Aorta (tissue), 5 donors: ENCODE data around the gene INPP4A. TPM values are rescaled to one million over a fixed set of nuclear protein-coding genes. Genes with fewer than 3 reads are reported as not detected.

ENCODE experiments used
- ATAC-seq: fragments of 200-7000 bp; cut with Tn5 transposase; one replicate; pipeline ENCODE4 v1.9.1; 2022; ENCODE audit warnings: moderate library complexity; ENCODE audit not compliant: low FRiP score
- DNase-seq, 2 donors: peaks; one replicate each; pipeline ENCODE4 v3.0.0-alpha.2; 2020
- H3K27ac ChIP-seq, 2 donors: one replicate each; pipeline ENCODE4 v1.5.1; 2013; ENCODE audit warnings: low read length in 2 of 2, mild to moderate bottlenecking in 2 of 2, moderate library complexity in 2 of 2, control low read depth in 1 of 2, inconsistent platforms in 1 of 2, low read depth in 1 of 2
- H3K27me3 ChIP-seq, 2 donors: one replicate each; pipeline ENCODE4 v1.6.1; 2013; ENCODE audit warnings: control low read depth in 1 of 2, low read length in 1 of 2, mild to moderate bottlenecking in 1 of 2, moderate library complexity in 1 of 2; ENCODE audit not compliant: insufficient read depth in 2 of 2, control insufficient read depth in 1 of 2
- H3K36me3 ChIP-seq, 2 donors: one replicate each; pipeline ENCODE4 v1.6.1; 2013; ENCODE audit warnings: control low read depth in 1 of 2, low read length in 1 of 2, mild to moderate bottlenecking in 1 of 2; ENCODE audit not compliant: insufficient read depth in 2 of 2, control insufficient read depth in 1 of 2
- H3K4me1 ChIP-seq, 2 donors: one replicate each; pipeline ENCODE4 v1.6.1; 2013; ENCODE audit warnings: low read length in 2 of 2, control low read depth in 1 of 2, mild to moderate bottlenecking in 1 of 2, moderate library complexity in 1 of 2; ENCODE audit not compliant: insufficient read depth in 2 of 2, control insufficient read depth in 1 of 2
- H3K4me3 ChIP-seq, 2 donors: one replicate each; pipeline ENCODE4 v1.5.1; 2013; ENCODE audit warnings: low read length in 2 of 2, control low read depth in 1 of 2, mild to moderate bottlenecking in 1 of 2
- H3K9me3 ChIP-seq: one replicate; pipeline ENCODE4 v1.6.1; 2013; ENCODE audit warnings: mild to moderate bottlenecking, low read length; ENCODE audit not compliant: control insufficient read depth
- WGBS, 2 donors: extraction: QIAGEN DNeasy Blood & Tissue Kit; methylation state at CpG; one replicate each; pipeline ENCODE4 v1.1.7; 2013; 5-methylcytosine and 5-hydroxymethylcytosine counted together
- intact Hi-C, 2 donors: fragments of 100-400 bp; cut with DNase I; formaldehyde crosslinking; loops; one replicate each; pipeline versions ENCODE4 v1.14.2 to v1.15.0; 2022
- polyA plus RNA-seq, 2 donors: library from polyadenylated mRNA; stranded (reverse); fragments of 200-250 nt; gene quantifications; one replicate each; pipeline ENCODE4 v1.2.3, GENCODE V29; 2013
- total RNA-seq, 2 donors: library from RNA; stranded (reverse); fragmentation: NEBNext Ultra II Directional; extraction: Animal tissue kit (Norgen Biotek cat#: 25700); gene quantifications; one replicate each; pipeline ENCODE4 v1.2.1, GENCODE V29; 2021
- donor health status: healthy with polysubstance abuse.
- donor health status: Bipolar disorder and iron deficiency.
- donor health status: DM: no; HTN: no; CAD: no.
- donor health status: DM: no; HTN: no; CAD: no.
- donor health status: DM: yes; HTN: yes; CAD: no.

INPP4A gene
- total and polyA plus RNA-seq, 4 donors = 2.9 to 43.4 (median 21.4) TPM

DNA sequence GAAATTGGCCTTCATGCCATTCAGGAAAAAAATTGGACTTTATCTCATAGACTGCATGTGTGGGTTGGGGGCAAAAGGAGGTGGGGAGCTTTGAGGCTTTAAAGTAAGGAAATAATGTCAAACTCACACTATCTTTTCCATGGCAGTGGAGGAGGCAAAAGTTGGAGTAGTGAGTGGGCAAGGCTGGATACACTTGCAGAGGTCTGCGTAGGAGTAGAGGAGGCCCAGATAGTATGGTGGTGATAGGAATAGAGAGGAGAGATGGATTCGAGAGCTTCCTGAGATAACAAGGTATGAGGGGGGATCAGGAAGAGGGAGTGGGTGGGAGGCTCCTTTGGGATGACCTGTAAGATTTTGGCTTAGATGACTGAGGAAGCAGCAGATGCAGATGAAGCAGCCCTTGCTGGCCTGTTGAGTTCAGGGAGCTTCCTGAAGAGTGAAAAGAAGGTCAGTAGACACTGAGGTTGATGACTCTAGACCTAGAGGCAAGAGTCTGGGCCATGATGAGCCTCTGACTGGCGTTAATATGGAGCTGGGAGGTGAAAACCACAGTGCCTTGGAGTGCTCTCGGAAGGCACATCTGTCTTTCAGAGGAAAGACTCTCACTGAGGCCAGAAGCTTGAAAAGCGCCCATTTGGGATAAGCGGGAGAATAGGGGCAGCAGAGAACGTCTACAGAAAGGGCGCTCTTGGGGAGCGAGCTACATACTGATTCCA lies 169.5 kb downstream of the INPP4A start:
- H3K4me1 ChIP-seq = peaks cover 0 to 14% of the 10 kb centered on the region in 2 donors
- H3K9me3 ChIP-seq = no peaks in the 10 kb centered on the region
- ATAC-seq = no peak
- WGBS, 2 donors = 92 to 95% methylated on average over 9 of the region's 9 CpGs
- no peak overlapping the region for H3K4me3 ChIP-seq
- no peak for DNase-seq
- peaks cover 8 to 9% of the 10 kb centered on the region in 2 donors for H3K36me3 ChIP-seq
- no peak overlapping the region for H3K27ac ChIP-seq
- intact Hi-C loops = no loop called here
- no peaks in the 10 kb centered on the region for H3K27me3 ChIP-seq

DNA sequence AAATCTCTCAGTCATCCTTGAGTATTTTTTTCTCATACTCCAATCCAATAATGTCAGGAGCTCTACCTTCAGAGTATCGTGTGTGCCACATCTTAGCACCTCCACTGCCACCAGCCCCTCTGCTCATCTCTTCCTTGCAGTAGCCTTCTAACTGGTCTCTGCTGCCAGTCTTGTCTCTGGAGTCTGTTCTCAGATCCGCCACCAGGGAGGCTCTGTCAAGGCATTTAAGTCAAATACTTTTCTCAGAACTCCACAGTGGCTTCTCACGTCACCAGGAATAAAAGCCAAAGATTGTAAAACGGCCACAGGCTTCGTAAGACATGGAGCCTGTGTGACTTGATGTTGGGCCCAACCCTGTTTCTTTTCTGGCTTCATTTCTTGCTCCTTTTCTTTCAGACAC lies 170.8 kb downstream of the INPP4A start:
- Histone ChIP-seq H3K27me3 (no peaks in the 10 kb centered on the region), H3K27ac (no peak overlapping the region), H3K4me1 (peaks cover 0 to 2% of the 10 kb centered on the region in 2 donors), H3K4me3 (no peak overlapping the region), H3K36me3 (peaks cover 8 to 9% of the 10 kb centered on the region in 2 donors), H3K9me3 (no peaks in the 10 kb centered on the region)
- no peak for ATAC-seq
- 73 to 82% methylated on average over 5 of the region's 5 CpGs for WGBS, 2 donors
- no peak for DNase-seq
- intact Hi-C loops = no loop called here

DNA sequence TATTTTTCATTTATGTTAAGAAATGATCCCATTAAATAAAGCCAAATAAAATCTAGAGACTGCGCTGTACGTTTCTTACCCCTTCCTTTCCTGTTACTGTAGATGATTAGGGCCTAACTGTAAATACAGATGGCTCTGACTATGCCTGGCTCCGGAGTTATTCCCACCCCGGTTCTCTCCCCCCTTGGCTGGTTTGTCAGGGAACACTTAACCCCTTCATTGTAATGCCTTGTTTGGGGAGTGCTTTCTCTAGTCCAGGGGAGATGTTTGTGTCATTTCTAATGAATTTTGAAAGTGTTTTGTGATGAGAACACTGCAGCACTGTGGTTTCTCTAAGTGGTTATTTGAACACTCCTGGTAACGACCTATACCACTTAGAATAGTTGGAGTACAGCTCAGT lies 172.5 kb downstream of the INPP4A start:
- intact Hi-C loops = no loop called here
- ATAC-seq = no peak
- Histone ChIP-seq H3K4me3 (no peak overlapping the region), H3K27ac (no peak overlapping the region), H3K9me3 (no peaks in the 10 kb centered on the region), H3K36me3 (peaks cover 8 to 12% of the 10 kb centered on the region in 2 donors), H3K27me3 (no peaks in the 10 kb centered on the region), H3K4me1 (no peaks in the 10 kb centered on the region)
- DNase-seq = no peak
- 50 to 52% methylated on average over 5 of the region's 5 CpGs for WGBS, 2 donors

DNA sequence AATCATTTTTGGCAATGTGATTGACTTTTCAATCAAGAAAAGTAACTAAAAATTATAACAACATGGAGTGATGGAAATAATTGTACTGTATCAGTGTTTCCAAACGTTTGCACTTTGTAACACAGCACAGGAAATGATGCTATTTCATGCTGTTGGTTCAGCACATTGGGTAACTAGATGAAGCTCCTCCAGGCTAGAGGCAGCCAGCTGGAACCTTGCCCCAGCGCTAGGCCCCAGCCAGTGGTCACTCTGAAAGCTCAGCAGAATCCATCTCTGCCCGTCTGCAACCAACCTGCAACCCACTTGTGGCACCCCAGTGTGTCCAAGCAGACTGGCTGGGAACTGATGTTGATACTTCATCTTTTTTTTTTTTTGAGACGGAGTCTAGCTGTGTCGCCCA lies 179.0 kb downstream of the INPP4A start:
- DNase-seq (peak; percentile 80 to 85), ATAC-seq (peak; percentile 69)
- H3K4me1 ChIP-seq = no peaks in the 10 kb centered on the region
- H3K27ac ChIP-seq = no peak overlapping the region
- WGBS, 2 donors = 73 to 78% methylated on average over 5 of the region's 5 CpGs
- no peaks in the 10 kb centered on the region for H3K27me3 ChIP-seq
- intact Hi-C loops = no loop called here
- H3K36me3 ChIP-seq = peaks cover 0 to 3% of the 10 kb centered on the region in 2 donors
- H3K4me3 ChIP-seq = no peak overlapping the region
- H3K9me3 ChIP-seq = no peaks in the 10 kb centered on the region

DNA sequence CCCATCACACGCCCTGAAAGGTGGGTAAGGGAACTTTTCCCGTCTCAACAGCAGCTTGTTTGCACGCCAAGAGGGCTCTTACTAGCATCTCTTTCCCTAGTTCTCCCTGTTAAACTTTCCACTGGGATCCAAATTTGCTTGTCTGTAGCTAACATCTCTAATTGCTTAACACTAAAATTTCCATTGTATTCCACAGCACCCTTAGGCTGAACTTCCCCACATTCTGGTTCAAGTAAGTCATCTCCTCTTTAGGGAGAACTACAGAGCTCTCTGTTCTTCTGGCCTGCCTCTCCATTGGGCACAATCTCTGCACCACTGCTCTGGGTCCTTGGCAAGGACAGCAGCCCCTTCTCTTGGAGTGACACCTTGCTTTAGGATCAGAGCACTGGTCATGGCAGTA lies 187.7 kb downstream of the INPP4A start:
- Histone ChIP-seq H3K4me1 (no peaks in the 10 kb centered on the region), H3K4me3 (no peak overlapping the region), H3K9me3 (no peaks in the 10 kb centered on the region), H3K27ac (no peak overlapping the region), H3K36me3 (peaks cover 4 to 6% of the 10 kb centered on the region in 2 donors), H3K27me3 (no peaks in the 10 kb centered on the region)
- no peak for DNase-seq
- no peak for ATAC-seq
- intact Hi-C loops = no loop called here
- WGBS, 2 donors = 82 to 87% methylated on average over 3 of the region's 3 CpGs

DNA sequence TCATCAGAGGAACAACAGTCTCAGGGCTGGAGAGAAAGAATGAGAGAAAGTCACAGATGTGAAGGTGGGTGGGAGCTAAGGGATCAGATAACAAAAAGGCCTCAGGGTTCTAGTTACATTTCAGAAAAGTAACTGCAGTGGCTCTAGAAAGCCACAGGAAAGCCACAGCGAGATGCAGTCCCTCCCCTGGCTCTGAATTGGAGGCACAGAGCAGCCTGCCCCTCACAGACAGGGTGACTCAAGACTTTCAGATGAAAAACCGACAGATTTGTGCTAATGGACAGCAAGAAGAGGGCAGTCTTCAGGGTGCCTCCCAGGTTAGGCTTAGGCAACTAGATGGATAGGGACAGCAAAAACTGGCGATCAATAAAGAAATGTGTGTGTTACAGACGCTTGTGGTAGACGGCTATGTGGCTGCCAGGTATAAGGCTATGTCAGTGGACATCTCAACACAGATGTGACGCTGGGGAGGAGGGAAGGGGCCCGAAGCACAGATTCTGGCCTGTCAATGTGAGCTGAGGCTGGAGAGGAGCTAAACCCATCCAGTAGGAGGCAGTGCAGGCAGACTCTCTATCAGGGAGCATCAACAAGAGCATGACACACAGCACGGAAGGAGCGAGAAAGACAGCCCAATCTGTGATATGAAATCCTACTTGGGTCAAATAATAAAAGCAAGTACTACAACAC lies 189.9 kb downstream of the INPP4A start:
- no peaks in the 10 kb centered on the region for H3K27me3 ChIP-seq
- ATAC-seq = no peak
- no peak overlapping the region for H3K4me3 ChIP-seq
- H3K4me1 ChIP-seq = no peaks in the 10 kb centered on the region
- H3K36me3 ChIP-seq = peaks cover 4 to 6% of the 10 kb centered on the region in 2 donors
- intact Hi-C loops = no loop called here
- no peak for DNase-seq
- no peaks in the 10 kb centered on the region for H3K9me3 ChIP-seq
- 74% methylated on average over 9 of the region's 9 CpGs for WGBS, 2 donors
- H3K27ac ChIP-seq = no peak overlapping the region

DNA sequence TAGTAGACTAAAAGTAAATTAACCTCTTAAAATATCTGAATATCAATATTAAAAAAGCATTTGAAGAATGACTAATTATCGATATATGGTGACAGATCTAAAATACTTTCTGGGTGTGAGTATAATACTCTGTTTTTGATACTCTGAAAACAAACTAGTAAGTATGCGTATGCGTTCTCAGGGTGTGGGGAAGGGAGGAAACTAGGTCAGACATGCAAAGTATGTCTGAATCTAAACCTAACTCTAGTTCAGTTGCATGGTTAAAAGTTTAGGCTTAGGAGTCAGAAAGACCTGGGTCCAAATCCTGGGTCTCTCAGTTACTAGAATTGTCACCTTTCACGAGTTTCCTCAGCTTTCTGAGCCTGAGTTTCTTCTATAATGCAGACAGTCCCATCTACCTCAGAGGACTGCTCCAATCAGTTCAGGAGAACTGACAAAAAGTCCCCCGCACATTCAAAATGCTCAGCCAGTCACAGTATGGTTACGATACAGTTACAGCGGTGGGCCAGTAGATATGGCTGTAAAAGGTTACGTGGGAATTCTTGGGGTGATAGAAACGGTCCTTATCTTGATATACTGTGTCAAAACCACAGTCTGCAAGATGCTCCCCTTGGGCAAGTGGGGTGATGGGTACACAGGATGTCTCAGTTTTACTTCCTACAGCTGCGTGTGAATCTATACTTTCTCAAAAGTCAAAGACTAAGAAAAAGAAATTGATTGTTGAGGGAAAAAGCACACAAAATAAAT lies 192.9 kb downstream of the INPP4A start:
- intact Hi-C loops = no loop called here
- no peaks in the 10 kb centered on the region for H3K9me3 ChIP-seq
- no peak for DNase-seq
- H3K27ac ChIP-seq = no peak overlapping the region
- no peaks in the 10 kb centered on the region for H3K4me1 ChIP-seq
- no peaks in the 10 kb centered on the region for H3K27me3 ChIP-seq
- H3K4me3 ChIP-seq = no peak overlapping the region
- ATAC-seq = no peak
- H3K36me3 ChIP-seq = peaks cover 4 to 6% of the 10 kb centered on the region in 2 donors
- WGBS, 2 donors = 83 to 84% methylated on average over 10 of the region's 10 CpGs

DNA sequence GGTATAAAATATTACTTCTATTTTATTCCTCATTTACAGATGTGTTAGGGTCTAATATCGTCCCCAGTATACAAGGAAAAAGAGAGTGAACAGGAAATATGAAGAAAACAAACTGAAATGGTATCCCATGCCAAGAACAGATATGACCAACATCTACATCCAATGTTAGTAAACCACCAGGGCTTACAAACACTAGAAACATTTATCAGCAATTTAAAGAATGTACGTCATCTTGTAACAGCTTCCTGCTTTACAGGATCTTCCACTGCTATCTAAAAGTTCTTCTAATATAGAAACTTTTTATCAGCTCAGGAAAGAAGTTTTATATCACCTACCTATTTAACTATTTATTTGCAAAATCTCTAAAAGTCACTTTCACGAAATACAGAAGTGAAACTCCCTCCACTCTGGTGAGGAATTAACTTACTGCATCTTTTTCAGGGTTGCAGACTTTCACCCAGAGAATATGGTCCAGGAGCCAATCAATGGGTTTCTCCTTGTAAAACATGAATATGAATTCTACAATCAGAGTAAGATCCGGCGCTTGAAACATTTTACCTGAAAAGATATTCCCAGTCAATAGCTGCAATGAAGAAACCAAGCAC lies 198.9 kb downstream of the INPP4A start:
- H3K36me3 ChIP-seq = no peaks in the 10 kb centered on the region
- no peak for ATAC-seq
- intact Hi-C loops = no loop called here
- no peaks in the 10 kb centered on the region for H3K9me3 ChIP-seq
- no peak overlapping the region for H3K4me3 ChIP-seq
- no peak for DNase-seq
- H3K27me3 ChIP-seq = no peaks in the 10 kb centered on the region
- no peak overlapping the region for H3K27ac ChIP-seq
- 93 to 95% methylated on average over 5 of the region's 5 CpGs for WGBS, 2 donors
- no peaks in the 10 kb centered on the region for H3K4me1 ChIP-seq
